HG03342 (cell line): ENCODE measurements around the gene TM6SF1.
"Not testable (repeated sequence)": the region's sequence is repeated elsewhere in the genome, so short reads cannot be mapped to it uniquely, and the experiment has no call there.

ENCODE experiments used
- ATAC-seq: cut with Tn5 transposase; IDR thresholded peaks from one replicate; pipeline ENCODE4 v1.9.1; 2021; ENCODE audit warnings: mild to moderate bottlenecking, moderate library complexity; ENCODE audit not compliant: unreplicated experiment

The TM6SF1 gene

DNA sequence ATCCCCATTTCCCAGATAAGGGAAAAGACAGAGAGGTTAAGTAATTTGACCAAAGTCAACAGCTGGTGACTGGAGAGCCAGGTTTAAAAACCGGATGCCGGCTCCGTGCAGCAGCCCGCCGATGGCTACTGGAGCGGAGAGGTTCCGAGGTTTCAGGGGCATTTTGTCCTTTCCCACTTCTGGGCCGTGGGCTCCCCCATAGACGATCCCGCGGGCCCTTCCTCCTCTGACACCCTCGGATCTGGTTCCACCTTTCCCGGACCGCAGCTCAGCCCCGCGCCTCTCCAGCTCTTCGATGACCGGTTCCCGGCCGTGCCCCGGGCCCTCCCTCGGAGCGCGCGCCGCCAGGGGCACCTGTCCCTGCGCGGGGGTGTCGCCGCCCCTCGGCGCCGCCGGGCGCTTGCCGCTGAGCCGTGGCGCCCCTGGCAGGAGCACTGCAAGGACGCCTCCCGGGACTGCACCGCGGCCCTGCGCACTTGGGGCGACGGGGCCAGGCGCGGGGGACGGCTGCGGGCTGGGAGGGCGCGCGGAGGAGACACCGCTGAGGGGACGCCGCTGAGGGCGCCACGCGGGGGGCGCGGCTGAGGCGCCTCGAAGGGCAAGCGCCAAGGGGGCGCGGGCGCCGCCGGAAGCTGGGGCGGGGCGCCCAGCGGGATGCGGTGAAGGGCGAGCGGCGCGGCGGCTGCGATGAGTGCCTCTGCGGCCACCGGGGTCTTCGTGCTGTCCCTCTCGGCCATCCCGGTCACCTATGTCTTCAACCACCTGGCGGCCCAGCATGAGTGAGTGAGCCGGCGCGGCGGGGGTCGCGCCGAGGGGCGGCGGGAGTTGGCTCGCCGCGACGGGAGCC, at the start of gene TM6SF1:
Gene TM6SF1, plus strand, starts transcription at position 652 of the 847 bp plus-strand sequence. Its CDS starts 36 bp downstream, at position 688.
- no peak for ATAC-seq

DNA sequence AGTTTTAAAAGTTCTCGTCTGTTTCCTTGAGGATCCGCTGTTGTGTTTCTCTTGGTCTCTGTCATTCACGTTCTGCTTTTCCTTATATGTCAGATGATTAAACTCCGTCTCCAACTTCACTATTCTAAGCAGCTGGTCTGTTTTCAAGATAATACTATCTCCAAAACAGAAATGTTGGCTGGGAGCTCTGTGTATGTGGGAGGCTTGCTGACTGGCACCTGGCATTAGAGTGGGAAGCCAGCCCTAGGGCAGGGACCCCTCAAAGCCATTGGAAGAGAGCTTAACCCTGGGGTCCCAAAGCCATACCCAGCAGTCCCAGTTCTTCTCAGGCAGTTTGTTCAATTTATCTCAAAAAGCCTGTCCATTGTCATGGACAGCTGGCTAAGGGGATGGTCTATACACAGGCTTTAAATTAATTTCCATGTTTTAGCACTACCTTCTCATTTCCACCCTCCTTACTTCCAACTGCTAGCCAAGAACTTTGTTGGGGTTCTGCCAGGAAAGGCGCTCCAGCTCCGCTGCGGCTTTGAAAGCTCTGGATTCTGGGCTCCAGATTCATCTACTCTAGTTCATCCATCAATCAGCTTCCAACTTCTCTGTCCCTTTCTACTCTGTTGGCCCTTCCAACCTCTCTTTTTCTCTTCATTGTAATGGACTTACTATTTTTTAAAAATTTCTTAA, 49.6 kb upstream of the TM6SF1 start:
- no peak for ATAC-seq

DNA sequence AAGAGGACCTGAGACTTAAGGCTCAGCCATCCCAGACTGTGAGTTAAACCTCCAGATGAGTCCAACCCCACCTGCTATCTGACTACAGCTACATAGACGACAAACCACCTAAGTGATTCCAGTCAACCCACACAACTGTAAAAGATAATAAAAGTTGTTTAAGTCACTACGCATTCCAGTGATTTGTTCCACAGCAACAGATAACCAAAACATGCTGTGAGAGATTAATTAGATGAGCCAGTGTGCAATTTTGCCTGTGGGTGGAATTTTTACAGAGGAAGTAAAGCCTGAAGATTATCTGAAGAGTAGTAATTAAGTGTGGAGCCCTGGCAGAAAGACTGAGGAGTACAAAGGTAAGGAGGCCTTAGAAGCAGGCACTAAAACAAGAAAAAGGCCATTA, 45.8 kb upstream of the TM6SF1 start:
- ATAC-seq = no peak

DNA sequence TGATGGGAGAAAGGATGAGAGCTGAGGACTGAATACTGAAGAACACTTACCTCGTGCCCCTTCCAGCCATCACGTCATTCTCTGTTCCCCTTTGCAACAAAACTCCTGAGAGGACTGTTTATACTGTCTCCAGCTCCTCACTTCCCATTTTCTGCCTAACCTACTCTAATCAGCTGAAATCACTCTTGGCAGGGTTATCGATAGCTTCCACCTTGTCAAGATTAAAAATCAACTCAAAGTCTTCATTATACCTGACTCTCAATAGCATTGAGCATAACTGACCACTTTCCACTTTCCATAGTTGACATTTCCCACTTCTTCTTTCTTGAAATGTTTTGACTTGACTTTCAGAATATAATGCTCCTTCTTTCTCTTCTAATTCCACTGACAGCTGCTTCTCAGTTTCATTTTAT, 44.7 kb upstream of the TM6SF1 start:
- ATAC-seq = peak; percentile 25

DNA sequence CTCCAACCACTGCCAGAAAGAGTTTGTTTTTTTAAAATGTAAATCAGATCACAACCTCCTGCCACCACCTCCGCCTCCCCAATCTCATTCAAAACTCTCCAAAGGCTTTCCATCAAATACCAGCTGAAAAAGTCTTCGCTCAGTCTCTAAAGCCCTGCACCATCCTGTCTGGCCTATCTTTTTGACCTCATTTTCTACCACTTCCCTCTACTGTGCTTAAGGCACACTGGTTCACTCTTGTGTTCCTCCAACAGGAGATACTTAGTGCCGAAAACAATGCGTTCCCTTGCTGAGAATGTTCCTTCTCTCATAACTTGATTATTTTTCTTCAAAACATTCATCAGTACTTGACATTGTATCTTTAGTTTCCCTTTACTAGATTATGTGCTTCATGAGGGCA, 43.9 kb upstream of the TM6SF1 start:
- no peak for ATAC-seq

DNA sequence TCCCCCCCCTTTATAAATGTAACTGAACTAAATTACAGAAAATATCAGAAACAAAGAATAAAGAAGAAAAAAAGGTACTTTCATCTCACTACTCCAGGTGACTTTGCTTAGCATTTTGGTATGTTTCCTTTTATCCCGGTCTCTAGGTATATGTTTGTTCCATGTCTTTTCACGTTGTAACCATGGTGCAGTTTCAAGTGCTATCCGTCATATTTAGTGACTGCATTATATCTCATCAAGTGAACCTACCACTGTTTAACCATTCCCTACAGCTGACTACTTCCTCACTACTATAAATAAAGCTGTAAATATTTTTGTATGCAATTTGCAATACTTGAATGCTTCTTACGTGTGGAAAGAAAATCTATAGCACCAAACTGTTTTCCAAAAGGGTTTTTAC, 42.6 kb upstream of the TM6SF1 start:
- ATAC-seq = peak; percentile 22

DNA sequence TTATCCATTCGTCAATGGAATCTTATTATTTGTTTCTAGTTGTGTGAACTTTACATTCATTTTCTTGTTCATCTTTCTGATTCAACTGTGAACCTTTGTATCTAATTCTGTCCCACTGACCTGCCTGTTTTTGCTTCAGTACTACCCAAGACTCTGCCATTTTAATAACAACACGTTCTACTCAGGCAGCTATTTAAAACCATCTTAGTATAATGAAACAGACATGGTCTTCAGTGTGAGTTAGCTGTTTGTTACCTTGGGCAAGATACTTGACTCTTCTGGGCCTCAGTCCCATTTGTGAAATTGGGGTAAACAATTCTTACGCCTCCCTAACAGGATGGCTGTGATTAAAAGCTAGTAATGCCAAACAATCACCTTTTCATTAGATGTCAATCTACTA, 42.0 kb upstream of the TM6SF1 start:
- ATAC-seq = no peak

DNA sequence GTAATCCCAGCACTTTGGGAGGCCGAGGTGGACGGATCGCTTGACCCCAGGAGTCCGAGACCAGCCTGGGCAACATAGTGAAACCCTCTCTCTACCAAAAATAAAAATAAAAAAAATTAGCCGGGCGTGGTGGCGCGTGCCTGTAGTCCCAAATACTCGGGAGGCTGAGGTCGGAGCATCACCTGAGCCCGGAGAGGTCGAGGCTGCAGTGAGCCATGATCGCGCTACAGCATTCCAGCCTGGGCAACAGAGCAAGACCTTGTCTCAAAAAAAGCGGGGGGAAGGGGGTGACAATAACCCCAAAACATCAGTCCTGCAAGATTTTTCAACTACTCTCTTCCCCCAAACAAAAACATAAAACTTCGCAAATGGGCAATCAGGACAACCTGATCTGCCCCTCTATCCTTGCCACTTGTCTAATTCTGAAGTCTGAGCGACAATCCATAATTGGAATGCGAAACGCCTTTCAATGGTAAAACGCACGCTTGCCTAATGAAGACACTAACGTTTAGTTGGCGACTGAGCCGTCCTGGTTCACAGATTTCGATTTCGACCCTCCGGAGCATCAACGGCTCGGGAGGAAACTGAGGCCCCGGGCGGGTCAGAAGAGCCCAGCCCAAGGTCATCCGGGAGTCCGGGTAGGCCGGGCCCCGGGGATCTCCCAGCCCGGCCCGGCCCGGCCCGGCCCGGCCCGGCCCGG, 41.3 kb upstream of the TM6SF1 start:
- ATAC-seq = no peak

DNA sequence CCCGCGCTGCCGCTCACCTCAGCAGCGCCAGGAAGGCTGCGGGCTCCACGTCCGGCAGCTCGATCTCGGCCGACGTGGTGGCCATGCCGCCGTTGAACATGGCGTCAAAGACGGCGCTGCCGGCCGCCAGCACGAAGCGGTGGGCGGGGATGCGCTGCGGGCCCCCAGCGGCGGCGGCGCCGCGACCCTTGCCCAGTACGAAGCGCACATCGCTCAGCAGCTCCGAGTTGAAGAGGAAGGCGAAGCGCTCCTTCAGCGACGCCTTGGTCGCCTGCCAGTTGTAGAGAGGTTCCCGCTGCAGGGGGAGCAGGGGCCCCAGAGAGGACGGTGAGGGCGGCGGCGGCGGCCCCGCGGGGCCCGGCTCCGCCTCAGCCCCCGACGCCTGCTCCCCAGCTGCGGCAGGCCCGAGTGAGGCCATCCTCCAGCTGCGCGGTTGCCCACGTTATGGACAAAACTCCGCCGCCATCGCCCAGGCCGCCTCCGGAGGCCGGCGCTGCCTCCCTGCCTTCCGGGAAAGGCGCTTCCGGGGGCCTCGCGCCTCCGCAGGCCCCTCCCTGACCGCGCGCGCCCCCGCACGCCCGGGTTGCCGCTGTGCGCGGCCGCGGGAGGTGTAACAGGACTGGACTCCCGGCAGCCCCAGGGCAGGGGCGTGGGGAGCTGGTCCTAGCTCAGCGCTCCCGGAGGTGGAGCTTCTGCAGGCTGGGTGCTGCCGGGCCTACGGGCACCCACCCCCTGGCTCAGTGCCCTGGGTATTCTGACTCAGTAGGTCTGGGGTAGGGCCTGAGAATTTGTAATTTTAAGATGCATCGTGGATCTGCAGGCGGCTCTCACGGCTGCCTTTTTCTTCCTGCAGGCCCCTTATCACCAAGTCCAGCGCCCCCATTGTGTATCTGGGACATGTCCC, 40.5 kb upstream of the TM6SF1 start, which contains the start of gene BTBD1:
Gene BTBD1, minus strand, starts transcription at position 519 of the 904 bp plus-strand sequence. Its CDS starts 101 bp downstream, at position 418.
- peak; percentile 76 for ATAC-seq

DNA sequence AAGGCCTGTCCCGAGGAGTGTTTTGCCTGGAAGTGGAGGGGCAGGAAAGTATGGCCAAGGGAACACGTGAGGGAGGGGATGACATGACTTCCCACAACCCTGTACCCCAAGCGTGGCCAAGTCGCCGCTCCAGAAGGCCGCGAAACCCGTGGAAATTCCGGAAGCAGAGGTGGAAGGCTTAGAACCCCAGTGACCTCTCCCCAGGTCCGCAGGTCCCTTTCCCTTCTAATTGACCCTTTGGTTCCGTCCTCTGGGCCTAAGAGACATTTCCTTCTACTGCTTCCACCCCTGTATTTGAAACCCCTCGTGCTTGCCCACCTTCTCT, 39.8 kb upstream of the TM6SF1 start:
- ATAC-seq = no peak

DNA sequence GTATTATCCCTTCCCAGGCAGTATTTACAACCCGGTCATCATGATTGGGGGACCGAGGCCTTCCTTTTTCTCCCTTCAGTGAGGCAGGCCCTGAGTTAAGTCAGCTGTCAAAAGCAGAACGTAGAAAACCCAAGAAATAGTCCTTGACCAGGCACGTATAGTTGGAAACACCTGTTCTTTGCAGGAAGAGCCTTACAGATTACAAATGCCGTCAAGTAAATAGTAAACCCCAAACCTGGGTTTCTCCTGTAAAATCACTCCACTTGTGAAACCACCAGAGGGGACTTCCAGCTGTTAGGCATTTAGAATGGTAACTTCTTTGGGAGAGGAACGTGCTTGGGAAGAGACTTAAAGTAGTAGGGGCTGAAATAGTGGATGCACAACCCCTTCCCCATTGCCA, 39.4 kb upstream of the TM6SF1 start:
- no peak for ATAC-seq

DNA sequence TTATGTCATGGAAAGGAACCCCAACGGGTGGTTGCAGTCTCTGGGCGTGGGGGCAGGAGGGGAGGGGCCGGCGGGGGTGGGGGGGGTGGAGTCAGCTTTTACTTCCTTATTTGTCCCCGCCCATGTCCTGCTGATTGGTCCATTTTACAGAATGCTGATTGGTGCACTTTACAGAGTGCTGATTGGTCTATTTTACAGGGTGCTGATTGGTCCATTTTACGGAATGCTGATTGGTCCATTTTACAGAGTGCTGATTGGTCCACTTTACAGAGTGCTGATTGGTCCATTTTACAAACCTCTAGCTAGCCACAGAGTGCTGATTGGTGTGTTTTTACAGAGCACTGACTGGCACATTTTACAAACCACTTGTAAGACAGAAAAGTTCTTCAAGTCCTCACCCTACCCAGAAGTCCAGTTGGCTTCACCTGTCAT, 38.2 kb upstream of the TM6SF1 start:
- not testable (repeated sequence) for ATAC-seq

DNA sequence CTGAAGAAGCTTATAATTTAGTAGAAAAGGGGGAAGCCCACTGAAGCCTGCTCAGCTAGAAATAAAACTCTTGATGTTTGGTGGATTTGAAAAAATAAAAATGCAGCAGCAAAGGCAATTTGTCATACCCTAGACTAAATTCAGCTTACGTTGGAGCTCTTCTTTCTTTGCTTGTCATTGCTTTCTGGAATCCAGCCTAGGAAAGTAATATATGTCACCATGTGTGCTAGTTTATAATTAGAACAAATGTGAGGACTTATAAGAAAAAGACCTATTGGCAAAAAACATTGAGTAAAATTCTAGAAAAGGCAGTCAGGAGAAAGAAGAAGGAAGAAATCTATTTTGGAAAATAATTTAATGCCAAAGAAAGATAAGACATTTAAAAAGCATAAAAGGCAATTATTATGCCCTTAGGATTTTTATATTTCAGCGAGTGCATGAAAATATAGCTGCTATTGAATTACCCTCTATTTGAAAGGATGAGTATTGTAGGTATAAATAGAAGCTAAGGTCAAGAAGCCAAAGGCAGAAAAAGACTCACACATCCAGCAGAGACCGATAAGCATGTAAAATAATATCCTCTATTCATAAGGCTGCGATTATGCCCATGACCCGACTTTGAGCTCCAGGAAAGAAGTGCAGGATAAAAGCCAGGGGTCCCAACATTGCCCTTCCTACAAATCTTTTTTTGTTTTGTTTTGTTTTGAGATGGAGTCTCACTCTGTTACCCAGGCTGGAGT, 29.8 kb upstream of the TM6SF1 start:
- no peak for ATAC-seq

DNA sequence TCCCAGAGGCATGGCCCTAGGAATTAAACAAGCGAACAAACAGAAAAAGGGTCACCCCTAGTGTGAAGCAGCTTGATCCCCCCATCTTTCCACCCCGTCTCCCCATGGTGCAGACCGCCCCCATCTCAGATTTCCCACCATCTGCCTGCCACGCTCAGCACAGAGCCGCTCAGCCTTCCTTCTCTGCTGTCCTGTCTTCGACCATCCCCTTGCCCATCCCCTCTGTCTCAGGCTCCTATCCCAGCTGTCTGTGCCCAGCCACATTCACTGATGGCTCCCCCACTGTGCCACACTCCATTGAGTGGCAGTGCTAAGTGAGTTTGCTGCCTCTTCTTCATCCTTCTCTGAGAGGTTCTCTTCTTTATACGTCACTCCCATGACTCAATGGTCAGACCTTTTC, 28.7 kb upstream of the TM6SF1 start:
- ATAC-seq = no peak

DNA sequence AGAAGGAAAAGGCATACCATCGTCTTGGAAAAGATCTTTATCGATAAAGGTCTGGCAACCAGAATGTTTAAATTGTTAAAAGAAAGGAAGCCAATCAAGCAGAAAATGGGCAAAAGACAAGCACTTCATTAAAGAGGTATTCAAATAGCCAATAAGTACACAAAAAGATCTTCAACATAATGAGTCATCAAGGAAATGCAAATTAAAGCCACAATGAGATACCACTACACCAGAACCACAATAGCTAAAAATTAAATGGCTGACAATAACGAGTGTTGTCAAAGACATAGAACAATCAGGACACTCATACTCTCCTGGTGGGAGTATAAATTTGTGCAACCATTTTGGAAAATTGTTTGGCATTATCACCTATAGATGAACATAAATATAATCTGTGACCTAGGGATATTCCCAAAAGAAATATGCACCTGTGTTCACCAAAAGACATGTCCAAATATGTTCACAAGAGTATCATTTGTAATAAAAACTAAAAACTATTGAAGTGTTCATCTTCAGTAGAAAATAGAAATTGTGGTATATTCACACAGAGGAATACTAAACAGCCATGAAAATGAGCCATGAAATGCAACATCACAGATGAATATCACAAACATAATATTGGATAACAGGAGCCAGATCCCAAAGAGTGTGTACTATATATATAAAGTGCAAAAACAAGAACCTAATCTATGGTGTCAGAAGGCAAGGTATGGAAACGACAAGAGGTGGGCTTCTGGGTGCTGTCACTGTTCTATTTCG, 26.0 kb upstream of the TM6SF1 start:
- no peak for ATAC-seq

DNA sequence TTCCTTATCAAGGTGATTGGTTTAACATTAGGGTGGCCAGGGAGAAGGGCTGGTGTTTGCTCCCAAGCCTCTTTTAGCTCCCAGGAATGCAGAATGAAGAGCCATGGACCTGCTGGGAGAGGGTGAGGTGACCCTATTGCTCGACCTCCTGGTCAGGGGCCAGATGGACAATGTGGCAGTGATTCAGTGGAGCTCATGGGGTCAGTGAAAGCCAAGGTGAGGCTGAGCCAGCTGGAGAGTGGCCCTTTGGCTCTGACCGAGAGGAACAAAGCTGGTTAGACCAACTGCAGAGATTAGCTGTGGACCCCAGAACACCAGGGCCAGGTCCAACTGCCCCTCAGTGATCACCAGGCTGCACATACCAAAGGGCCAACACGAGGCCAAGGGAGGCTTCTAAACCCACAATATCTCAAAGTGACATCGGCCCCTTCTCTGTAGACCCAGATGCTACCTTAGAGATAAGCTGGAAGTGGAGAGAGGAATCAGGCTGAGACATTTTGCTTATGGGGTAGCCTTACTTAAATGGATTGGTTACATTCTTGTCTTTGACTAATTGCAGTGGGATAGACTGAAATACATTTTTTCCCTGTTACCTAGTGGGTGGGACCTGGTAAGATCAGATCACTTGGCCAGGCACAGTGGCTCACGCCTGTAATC, 24.6 kb upstream of the TM6SF1 start:
- ATAC-seq = no peak

DNA sequence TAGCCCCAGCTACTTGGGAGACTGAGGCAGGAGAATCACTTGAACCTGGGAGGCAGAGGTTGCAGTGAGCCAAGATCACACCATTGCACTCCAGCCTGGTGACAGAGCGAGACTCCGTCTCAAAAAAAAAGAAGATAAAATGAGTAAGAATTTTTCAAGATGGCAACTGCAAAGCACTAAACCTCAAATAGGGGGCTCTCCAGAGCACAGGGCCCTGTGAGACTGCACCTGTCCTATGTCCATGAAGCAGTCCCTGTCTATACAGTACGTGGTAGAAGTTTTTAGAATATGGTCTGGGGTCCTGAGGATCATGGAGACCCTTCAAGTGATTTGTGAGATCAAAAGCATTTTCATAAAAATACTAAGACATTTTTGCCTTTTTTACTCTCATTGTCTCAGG, 22.0 kb upstream of the TM6SF1 start:
- not testable (repeated sequence) for ATAC-seq

DNA sequence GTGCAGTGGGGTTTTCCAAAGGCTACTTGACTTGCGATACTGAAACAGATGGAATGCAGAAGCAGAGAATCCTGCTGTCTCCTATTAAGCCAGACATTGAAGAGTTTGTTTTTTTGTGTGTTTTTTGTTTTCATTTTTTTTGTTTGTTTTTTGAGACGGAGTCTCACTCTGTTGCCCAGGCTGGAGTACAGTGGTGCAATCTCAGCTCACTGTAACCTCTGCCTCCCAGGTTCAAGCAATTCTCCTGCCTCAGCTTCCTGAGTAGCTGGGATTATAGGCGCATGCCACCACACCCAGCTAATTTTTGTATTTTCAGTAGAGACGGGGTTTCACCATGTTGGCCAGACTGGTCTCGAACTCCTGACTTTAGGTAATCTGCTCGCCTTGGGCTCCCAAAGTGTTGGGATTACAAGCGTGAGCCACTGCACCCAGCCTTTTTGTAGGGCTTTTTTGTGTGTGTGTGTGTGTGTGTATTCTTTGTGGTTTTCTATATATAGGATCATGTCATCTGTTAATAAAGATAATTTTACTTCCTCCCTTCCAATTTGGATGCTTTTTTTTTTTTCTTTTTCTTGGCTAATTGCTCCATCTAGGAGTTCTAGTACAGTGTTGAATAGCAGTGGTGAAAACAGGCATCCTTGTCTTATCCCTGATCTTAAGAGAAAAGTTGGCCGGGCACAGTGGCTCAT, 21.4 kb upstream of the TM6SF1 start:
- ATAC-seq = not testable (repeated sequence)
